Chondrocyte (in vitro differentiated cells): ENCODE results near the gene TSR2. TPM values are rescaled to one million over a fixed set of nuclear protein-coding genes. Genes with fewer than 3 reads are reported as not detected.

Experiments used
- DNase-seq: peaks from one replicate; pipeline ENCODE4 v3.0.0; 2021; ENCODE audit warnings: mixed read lengths, low spot score
- H3K27ac Mint-ChIP-seq: one replicate; pipeline ENCODE4 v1.8.0; 2021; ENCODE audit warnings: mild to moderate bottlenecking, moderate library complexity, mixed read lengths; ENCODE audit not compliant: unreplicated experiment
- H3K27me3 Mint-ChIP-seq: 2 replicates; pipeline ENCODE4 v1.8.0; 2021; ENCODE audit warnings: low read depth, mixed read lengths
- H3K36me3 Mint-ChIP-seq: 2 replicates; pipeline ENCODE4 v1.8.0; 2021; ENCODE audit warnings: low read depth, mixed read lengths
- H3K4me1 Mint-ChIP-seq: 2 replicates; pipeline ENCODE4 v1.8.0; 2021; ENCODE audit warnings: low read depth, mild to moderate bottlenecking, mixed read lengths
- H3K4me3 Mint-ChIP-seq: one replicate; pipeline ENCODE4 v1.8.0; 2021; ENCODE audit warnings: mild to moderate bottlenecking, moderate library complexity, mixed read lengths; ENCODE audit not compliant: unreplicated experiment
- H3K9me3 Mint-ChIP-seq: 2 replicates; pipeline ENCODE4 v1.8.0; 2021; ENCODE audit warnings: low read depth, mixed read lengths
- total RNA-seq: library from RNA; stranded (reverse); gene quantifications from 3 replicates; pipeline ENCODE4 v1.2.1, GENCODE V29; 2021
- TF ChIP-seq, protein P1 (sequence below): fragments of 200-600 bp; sonication (generic); IDR thresholded peaks from 2 replicates; pipeline ENCODE4 v1.5.0; 2021; ENCODE audit warnings: antibody characterized with exemption, mild to moderate bottlenecking, moderate library complexity

Gene TSR2
- total RNA-seq, 1 donor from 2014 or later: 23.8 TPM

DNA sequence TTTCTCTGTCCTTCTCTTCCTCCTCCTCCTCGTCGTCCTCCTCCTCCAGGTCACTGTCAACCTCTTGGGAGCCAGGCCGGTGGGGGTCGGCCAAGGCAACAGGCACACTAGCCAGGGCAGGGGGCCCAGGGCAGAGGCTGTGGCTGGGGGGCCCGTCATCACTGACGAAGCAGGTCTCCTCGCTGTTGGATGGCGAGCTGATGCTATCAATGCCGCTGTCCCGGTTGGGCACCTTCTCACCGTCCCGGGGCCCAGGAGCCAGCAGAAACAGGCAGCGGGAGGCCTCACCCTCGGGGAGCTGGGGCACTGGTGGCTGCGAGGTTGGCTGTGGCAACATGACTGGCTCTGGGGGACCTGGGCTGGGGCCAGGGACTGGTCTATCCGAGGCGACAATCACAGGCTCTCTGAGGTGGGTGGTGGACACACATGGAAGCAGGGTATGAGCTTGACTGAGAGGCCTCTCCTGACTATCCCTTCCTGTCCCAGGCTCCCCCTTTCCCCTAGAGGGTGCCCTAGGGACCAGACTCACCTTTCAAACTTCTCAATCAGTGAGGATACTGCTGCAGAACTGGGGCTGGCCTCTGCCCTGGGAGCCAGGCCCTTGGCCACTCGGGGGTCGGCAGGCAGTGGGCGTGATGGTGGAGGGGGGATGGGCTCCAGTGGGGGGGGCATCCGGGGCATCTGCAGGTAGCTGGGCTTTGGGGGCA, 30.0 kb downstream of the TSR2 start:
- DNase-seq: no peak
- no peaks in the 10 kb centered on the region for H3K27me3 Mint-ChIP-seq
- peaks cover 14% of the 10 kb centered on the region for H3K9me3 Mint-ChIP-seq
- no peaks in the 10 kb centered on the region for H3K4me1 Mint-ChIP-seq
- no peak overlapping the region for H3K27ac Mint-ChIP-seq
- H3K36me3 Mint-ChIP-seq: peaks cover 16% of the 10 kb centered on the region
- TF ChIP-seq, protein P1, sequence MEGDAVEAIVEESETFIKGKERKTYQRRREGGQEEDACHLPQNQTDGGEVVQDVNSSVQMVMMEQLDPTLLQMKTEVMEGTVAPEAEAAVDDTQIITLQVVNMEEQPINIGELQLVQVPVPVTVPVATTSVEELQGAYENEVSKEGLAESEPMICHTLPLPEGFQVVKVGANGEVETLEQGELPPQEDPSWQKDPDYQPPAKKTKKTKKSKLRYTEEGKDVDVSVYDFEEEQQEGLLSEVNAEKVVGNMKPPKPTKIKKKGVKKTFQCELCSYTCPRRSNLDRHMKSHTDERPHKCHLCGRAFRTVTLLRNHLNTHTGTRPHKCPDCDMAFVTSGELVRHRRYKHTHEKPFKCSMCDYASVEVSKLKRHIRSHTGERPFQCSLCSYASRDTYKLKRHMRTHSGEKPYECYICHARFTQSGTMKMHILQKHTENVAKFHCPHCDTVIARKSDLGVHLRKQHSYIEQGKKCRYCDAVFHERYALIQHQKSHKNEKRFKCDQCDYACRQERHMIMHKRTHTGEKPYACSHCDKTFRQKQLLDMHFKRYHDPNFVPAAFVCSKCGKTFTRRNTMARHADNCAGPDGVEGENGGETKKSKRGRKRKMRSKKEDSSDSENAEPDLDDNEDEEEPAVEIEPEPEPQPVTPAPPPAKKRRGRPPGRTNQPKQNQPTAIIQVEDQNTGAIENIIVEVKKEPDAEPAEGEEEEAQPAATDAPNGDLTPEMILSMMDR: no peak
- H3K4me3 Mint-ChIP-seq: no peak overlapping the region

GRCh38 chrX:54473993-54474859, 34.0 kb downstream of the TSR2 start:
- no peak for DNase-seq
- H3K4me1 Mint-ChIP-seq: peaks cover 2% of the 10 kb centered on the region
- H3K4me3 Mint-ChIP-seq: no peak overlapping the region
- no peaks in the 10 kb centered on the region for H3K36me3 Mint-ChIP-seq
- H3K9me3 Mint-ChIP-seq: peaks cover 3% of the 10 kb centered on the region
- TF ChIP-seq, protein P1: no peak
- no peaks in the 10 kb centered on the region for H3K27me3 Mint-ChIP-seq
- H3K27ac Mint-ChIP-seq: peak overlapping the region; percentile 51

DNA sequence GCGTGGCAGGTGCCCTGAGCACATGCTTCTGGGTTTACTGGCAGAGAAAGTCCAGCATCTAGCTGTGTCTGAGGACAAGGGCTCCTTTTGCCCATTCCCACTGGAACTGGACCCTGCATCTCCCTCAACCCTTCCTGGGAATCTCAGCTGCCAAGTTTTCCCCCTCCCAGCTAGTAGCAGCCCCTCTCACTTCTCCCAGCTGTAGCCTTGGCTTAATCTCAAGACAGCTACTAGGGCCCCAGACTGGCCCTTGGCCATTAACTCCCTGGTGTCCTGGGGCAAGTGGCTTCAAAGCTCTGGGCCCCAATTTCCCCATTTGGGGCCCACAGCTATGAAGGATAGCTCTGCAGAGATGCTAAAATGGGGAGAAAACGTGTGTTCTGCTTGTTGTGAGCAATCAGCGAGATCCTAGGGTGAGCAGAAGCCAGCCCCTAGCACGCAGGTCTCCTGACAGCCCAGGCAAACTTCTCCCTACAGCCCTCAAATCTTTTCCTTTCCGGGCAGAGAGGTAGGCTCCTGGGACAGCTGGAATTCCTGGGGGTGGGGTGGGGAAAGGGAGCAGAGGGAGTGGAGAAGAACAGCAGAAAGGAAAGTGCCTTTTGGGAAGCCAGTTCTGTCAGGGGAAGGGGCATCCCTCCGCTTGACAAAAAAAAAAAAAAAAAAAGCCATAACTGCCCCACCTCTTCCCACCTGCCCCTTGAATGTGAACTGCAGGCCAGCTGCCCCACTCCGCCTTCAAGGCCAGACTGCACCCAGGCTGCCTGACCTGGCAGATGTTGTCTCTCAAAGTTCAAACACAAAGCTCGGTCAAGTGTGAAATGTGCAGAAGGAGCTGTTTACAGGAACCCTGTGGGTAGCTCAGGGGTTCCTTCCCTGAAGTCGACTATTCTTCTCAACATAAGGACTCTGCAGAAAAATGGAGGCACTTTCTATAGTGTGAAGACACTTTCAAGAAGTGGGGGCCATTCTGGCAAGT, 39.2 kb downstream of the TSR2 start:
- H3K4me1 Mint-ChIP-seq: peaks cover 36% of the 10 kb centered on the region
- TF ChIP-seq, protein P1: no peak
- peak overlapping the region; percentile 61 for H3K27ac Mint-ChIP-seq
- H3K9me3 Mint-ChIP-seq: no peaks in the 10 kb centered on the region
- no peaks in the 10 kb centered on the region for H3K27me3 Mint-ChIP-seq
- H3K36me3 Mint-ChIP-seq: no peaks in the 10 kb centered on the region
- no peak overlapping the region for H3K4me3 Mint-ChIP-seq
- no peak for DNase-seq

- peaks cover 44% of the 10 kb centered on the region for H3K4me1 Mint-ChIP-seq
- H3K9me3 Mint-ChIP-seq: no peaks in the 10 kb centered on the region
- H3K27ac Mint-ChIP-seq: peak overlapping the region; percentile 53
- no peaks in the 10 kb centered on the region for H3K27me3 Mint-ChIP-seq
- H3K36me3 Mint-ChIP-seq: no peaks in the 10 kb centered on the region
- H3K4me3 Mint-ChIP-seq: peak overlapping the region; percentile 41
- no peak for DNase-seq
- TF ChIP-seq, protein P1: no peak
Measured at GRCh38 chrX:54482839-54483593, 42.8 kb downstream of the TSR2 start.
